Smooth muscle cell (in vitro differentiated cells): ENCODE data around the gene SPTSSA. TPM values are rescaled to one million over a fixed set of nuclear protein-coding genes. Genes with fewer than 3 reads are reported as not detected.
"Not testable (repeated sequence)": the region's sequence is repeated elsewhere in the genome, so short reads cannot be mapped to it uniquely, and the experiment has no call there.

Source experiments
- DNase-seq: peaks from one replicate; lab custom pipeline; 2025; ENCODE audit not compliant: unreplicated experiment; lab: John Stamatoyannopoulos, UW
- H2AFZ ChIP-seq: fragments of 200-600 bp; sonication (generic); 2 replicates; pipeline ENCODE4 v1.6.0; 2016; ENCODE audit warnings: antibody characterized with exemption, low read depth, mild to moderate bottlenecking
- H3F3A ChIP-seq: fragments of 200-600 bp; sonication (generic); 2 replicates; pipeline ENCODE4 v1.6.0; 2017; ENCODE audit warnings: antibody characterized with exemption, low read depth
- H3K27ac ChIP-seq: fragments of 200-600 bp; sonication (generic); 2 replicates; pipeline ENCODE4 v1.5.1; 2016; ENCODE audit warnings: low read depth, mild to moderate bottlenecking
- H3K27me3 ChIP-seq: fragments of 200-600 bp; sonication (generic); 2 replicates; pipeline ENCODE4 v1.6.1; 2016; ENCODE audit warnings: low read depth, mild to moderate bottlenecking
- H3K36me3 ChIP-seq: fragments of 200-600 bp; sonication (generic); 2 replicates; pipeline ENCODE4 v1.5.1; 2016; ENCODE audit warnings: low read depth
- H3K4me1 ChIP-seq: fragments of 200-600 bp; sonication (generic); 2 replicates; pipeline ENCODE4 v1.5.1; 2016; ENCODE audit warnings: low read depth
- H3K4me2 ChIP-seq: fragments of 200-600 bp; sonication (generic); 2 replicates; pipeline ENCODE4 v1.6.0; 2016; ENCODE audit warnings: mild to moderate bottlenecking
- H3K4me3 ChIP-seq: fragments of 200-600 bp; sonication (generic); 2 replicates; pipeline ENCODE4 v1.5.1; 2016; ENCODE audit warnings: mild to moderate bottlenecking
- H3K79me2 ChIP-seq: fragments of 200-600 bp; sonication (generic); 2 replicates; pipeline ENCODE4 v1.6.0; 2016; ENCODE audit warnings: low read depth, mild to moderate bottlenecking
- H3K9ac ChIP-seq: fragments of 200-600 bp; sonication (generic); 2 replicates; pipeline ENCODE4 v1.6.0; 2016; ENCODE audit warnings: low read depth
- H3K9me3 ChIP-seq: fragments of 200-600 bp; sonication (generic); replicated peaks from 2 replicates; pipeline ENCODE4 v1.5.1; 2016; ENCODE audit warnings: low read depth
- H4K20me1 ChIP-seq: fragments of 200-600 bp; sonication (generic); 2 replicates; pipeline ENCODE4 v1.6.0; 2016; ENCODE audit warnings: low read depth
- WGBS: methylation state at CpG from one replicate; pipeline ENCODE4 v1.1.7; 2016; ENCODE audit warnings: low lambda C conversion rate; 5-methylcytosine and 5-hydroxymethylcytosine counted together
- polyA plus RNA-seq: library from polyadenylated mRNA; unstranded; fragments of >200 nt; fragmentation: Nextera tagmentation; extraction: Ambion mirVana; gene quantifications from 2 replicates; pipeline ENCODE4 v1.2.1, GENCODE V29; 2016
- total RNA-seq: library from RNA; depleted of rRNA; stranded (reverse); fragments of >200 nt; gene quantifications from 2 replicates; pipeline ENCODE4 v1.2.3, GENCODE V29; 2014
- TF ChIP-seq, protein P1 (sequence below): fragments of 200-600 bp; sonication (generic); IDR thresholded peaks from 2 replicates; pipeline ENCODE4 v1.5.1; 2017; ENCODE audit warnings: borderline replicate concordance, mild to moderate bottlenecking, antibody characterized with exemption; ENCODE audit not compliant: insufficient read depth, poor library complexity, severe bottlenecking

Gene SPTSSA
- total and polyA plus RNA-seq, 2 experiments from 2014 or later: 22.8 to 23.7 TPM

DNA sequence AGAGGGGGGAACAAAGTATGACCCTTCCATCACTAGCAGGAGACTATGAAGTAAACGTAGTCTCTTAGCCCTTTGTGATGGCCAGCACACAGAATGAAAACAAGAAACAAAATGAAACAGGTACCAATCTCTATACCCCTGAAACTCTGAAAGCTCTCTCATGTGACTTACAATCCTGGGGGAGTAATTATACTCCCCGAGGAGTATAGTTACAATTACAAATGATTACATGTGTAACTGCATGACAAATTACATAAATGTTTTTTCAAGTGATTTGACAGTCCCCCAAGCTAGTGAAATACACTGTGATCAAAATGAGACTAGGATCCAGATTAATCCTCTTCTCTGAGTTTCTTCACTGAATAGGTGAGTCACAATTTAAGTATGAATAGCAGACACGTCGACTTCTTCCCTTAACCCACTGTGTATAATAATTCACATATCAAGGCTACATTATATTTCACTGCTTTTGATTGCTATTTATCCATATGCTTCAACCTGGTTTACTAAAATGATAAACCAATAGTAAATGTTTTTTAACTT lies 74.0 kb downstream of the SPTSSA start:
- no peaks in the 10 kb centered on the region for H4K20me1 ChIP-seq
- no peak overlapping the region for H2AFZ ChIP-seq
- H3K27me3 ChIP-seq: no peaks in the 10 kb centered on the region
- no peaks in the 10 kb centered on the region for H3F3A ChIP-seq
- H3K4me2 ChIP-seq: no peak overlapping the region
- no peaks in the 10 kb centered on the region for H3K36me3 ChIP-seq
- H3K79me2 ChIP-seq: no peaks in the 10 kb centered on the region
- H3K27ac ChIP-seq: no peak overlapping the region
- WGBS: 80% methylated on average over 4 of the region's 4 CpGs
- H3K4me3 ChIP-seq: no peak overlapping the region
- TF ChIP-seq, protein P1, sequence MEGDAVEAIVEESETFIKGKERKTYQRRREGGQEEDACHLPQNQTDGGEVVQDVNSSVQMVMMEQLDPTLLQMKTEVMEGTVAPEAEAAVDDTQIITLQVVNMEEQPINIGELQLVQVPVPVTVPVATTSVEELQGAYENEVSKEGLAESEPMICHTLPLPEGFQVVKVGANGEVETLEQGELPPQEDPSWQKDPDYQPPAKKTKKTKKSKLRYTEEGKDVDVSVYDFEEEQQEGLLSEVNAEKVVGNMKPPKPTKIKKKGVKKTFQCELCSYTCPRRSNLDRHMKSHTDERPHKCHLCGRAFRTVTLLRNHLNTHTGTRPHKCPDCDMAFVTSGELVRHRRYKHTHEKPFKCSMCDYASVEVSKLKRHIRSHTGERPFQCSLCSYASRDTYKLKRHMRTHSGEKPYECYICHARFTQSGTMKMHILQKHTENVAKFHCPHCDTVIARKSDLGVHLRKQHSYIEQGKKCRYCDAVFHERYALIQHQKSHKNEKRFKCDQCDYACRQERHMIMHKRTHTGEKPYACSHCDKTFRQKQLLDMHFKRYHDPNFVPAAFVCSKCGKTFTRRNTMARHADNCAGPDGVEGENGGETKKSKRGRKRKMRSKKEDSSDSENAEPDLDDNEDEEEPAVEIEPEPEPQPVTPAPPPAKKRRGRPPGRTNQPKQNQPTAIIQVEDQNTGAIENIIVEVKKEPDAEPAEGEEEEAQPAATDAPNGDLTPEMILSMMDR: no peak
- no peaks in the 10 kb centered on the region for H3K9me3 ChIP-seq
- H3K4me1 ChIP-seq: no peaks in the 10 kb centered on the region
- DNase-seq: no peak
- no peak overlapping the region for H3K9ac ChIP-seq

DNA sequence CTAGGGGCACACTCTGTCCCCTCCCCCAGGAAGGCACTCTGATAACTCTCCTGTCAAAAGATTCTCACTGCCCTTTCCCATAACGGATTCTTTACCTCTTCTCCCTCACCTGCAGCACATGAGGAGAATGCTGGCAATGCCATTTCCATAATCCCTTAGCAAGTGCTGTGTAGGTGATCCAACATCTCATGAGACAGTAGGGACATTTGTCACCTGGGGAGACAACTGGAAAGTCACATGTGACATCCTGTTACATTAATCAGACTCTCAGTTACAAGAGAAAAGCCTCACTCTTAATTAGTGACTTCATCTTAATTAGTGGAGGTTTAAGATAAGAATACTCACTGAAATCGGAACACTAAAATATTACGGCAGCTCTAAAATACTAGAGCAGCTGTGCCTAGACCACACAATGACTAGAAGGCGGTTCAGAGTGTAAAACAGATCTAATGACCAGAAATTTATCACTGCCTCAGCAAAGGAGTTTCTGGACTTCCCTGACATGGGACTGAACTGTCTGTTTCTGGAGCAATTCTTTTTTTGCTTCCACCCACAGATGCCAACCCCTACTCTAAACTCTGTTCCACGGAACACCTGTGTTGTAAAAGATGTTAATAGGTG lies 75.1 kb downstream of the SPTSSA start:
- no peak overlapping the region for H3K4me3 ChIP-seq
- H3K36me3 ChIP-seq: no peaks in the 10 kb centered on the region
- TF ChIP-seq, protein P1: no peak
- no peak overlapping the region for H2AFZ ChIP-seq
- no peak overlapping the region for H3K27ac ChIP-seq
- H3K9me3 ChIP-seq: no peaks in the 10 kb centered on the region
- H3K9ac ChIP-seq: no peak overlapping the region
- no peaks in the 10 kb centered on the region for H3K4me1 ChIP-seq
- no peak for DNase-seq
- no peak overlapping the region for H3K4me2 ChIP-seq
- no peaks in the 10 kb centered on the region for H3K27me3 ChIP-seq
- no peaks in the 10 kb centered on the region for H3K79me2 ChIP-seq
- WGBS: 84% methylated on average over 5 of the region's 5 CpGs
- no peaks in the 10 kb centered on the region for H4K20me1 ChIP-seq
- no peaks in the 10 kb centered on the region for H3F3A ChIP-seq

DNA sequence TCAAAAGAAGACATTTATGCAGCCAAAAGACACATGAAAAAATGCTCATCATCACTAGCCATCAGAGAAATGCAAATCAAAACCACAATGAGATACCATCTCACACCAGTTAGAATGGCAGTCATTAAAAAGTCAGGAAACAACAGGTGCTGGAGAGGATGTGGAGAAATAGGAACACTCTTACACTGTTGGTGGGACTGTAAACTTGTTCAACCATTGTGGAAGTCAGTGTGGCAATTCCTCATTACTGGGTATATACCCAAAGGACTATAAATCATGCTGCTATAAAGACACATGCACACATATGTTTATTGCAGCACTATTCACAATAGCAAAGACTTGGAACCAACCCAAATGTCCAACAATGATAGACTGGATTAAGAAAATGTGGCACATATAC lies 76.2 kb downstream of the SPTSSA start:
- not testable (repeated sequence) for H3K27me3 ChIP-seq, H3K4me1 ChIP-seq, H3K9ac ChIP-seq, H3F3A ChIP-seq, H3K79me2 ChIP-seq, H3K4me2 ChIP-seq, H3K36me3 ChIP-seq, H2AFZ ChIP-seq, H3K4me3 ChIP-seq, H4K20me1 ChIP-seq, H3K9me3 ChIP-seq, DNase-seq, H3K27ac ChIP-seq

DNA sequence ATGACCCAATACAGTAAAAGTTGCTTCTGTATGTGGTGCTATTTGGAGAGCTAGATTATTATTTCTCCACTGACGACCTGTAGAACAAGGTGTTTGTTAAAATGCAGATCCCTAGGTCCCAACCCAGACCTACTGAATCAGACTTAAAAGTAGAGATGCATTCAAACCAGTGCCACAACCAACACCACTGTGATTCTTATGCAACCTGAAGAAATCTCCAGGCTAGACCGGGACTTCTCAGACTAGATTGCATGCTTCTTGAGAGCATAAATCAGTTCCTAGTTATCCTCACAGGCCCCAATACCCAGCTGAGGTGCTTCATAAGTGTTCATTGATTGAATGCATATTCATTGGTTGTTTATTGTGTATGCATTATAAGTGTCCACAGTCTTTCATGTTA lies 78.2 kb downstream of the SPTSSA start:
- Histone ChIP-seq H4K20me1 (no peaks in the 10 kb centered on the region), H2AFZ (no peak overlapping the region), H3K27me3 (no peaks in the 10 kb centered on the region), H3K36me3 (no peaks in the 10 kb centered on the region), H3K79me2 (no peaks in the 10 kb centered on the region), H3F3A (no peaks in the 10 kb centered on the region), H3K27ac (no peak overlapping the region), H3K4me1 (no peaks in the 10 kb centered on the region), H3K4me3 (no peak overlapping the region), H3K9ac (no peak overlapping the region), H3K9me3 (no peaks in the 10 kb centered on the region), H3K4me2 (no peak overlapping the region)
- DNase-seq: no peak
- WGBS: 68% methylated on average over 2 of the region's 2 CpGs
- TF ChIP-seq, protein P1: no peak

Other genes starting within 250 kb of the SPTSSA start
- 45.6 and 50.3 TPM in 2 replicates for gene EAPP, start 77.5 kb upstream of the SPTSSA start, total RNA-seq
- 42.3 and 43.1 TPM in 2 replicates for gene EAPP, start 77.5 kb upstream of the SPTSSA start, polyA plus RNA-seq
- 192 and 210 TPM in 2 replicates for gene SNX6, start 167.9 kb upstream of the SPTSSA start, total RNA-seq
- gene SNX6, start 167.9 kb upstream of the SPTSSA start, polyA plus RNA-seq: 55.7 and 61.1 TPM in 2 replicates